T-cell (primary cell): Measurements from ENCODE around the gene XPO5. TPM values are rescaled to one million over a fixed set of nuclear protein-coding genes. Genes with fewer than 3 reads are reported as not detected.
A peak's percentile ranks its signal among the peaks of the same experiment; 100 is the strongest.
"Not testable (repeated sequence)": the region's sequence is repeated elsewhere in the genome, so short reads cannot be mapped to it uniquely, and the experiment has no call there.

Experiments used
- ATAC-seq, 4 experiments: fragments of 200-7000 bp in 3 of 4; fragments of 150-1000 bp in 1 of 4; cut with Tn5 transposase; replicated peaks in 1 of 4; 1 replicate in 3 of 4; 2 replicates in 1 of 4; pipeline ENCODE4 v1.10.0; 2021; ENCODE audit warnings: moderate library complexity in 3 of 4, mild to moderate bottlenecking in 2 of 4, moderate number of reproducible peaks in 1 of 4
- CTCF ChIA-PET, 2 donors: fragments of 300-600 bp; sonication (Branson Sonifier 250); formaldehyde crosslinking; loops; one replicate each; lab custom pipeline; 2022; ENCODE audit warnings: antibody characterized with exemption in 2 of 2; lab: Charles Lee
- POLR2A ChIA-PET, 2 donors: fragments of 300-600 bp; sonication (Branson Sonifier 250); formaldehyde crosslinking; loops; one replicate each; lab custom pipeline; 2022; ENCODE audit warnings: antibody characterized with exemption in 2 of 2; lab: Charles Lee
- DNase-seq, 35 experiments: peaks; one replicate each; pipeline versions ENCODE4 v3.0.0 to v3.0.0-alpha.2; 2013 to 2023
- H3K27ac ChIP-seq: one replicate; pipeline ENCODE4 v1.5.1; 2013; ENCODE audit warnings: low read length
- H3K27me3 ChIP-seq, 2 experiments: replicated peaks in 1 of 2; 1 replicate in 1 of 2; 2 replicates in 1 of 2; pipeline versions ENCODE4 v1.6.1 to v1.7.0; 2013; ENCODE audit warnings: low read length in 1 of 2, mixed read lengths in 1 of 2; ENCODE audit not compliant: control insufficient read depth in 2 of 2, insufficient read depth in 2 of 2; ENCODE audit errors: extremely low read depth in 1 of 2
- H3K36me3 ChIP-seq, 2 donors: 1 replicate in 1 of 2; 2 replicates in 1 of 2; pipeline versions ENCODE4 v1.6.1 to v1.7.0; 2013; ENCODE audit warnings: low read length in 1 of 2; ENCODE audit not compliant: control insufficient read depth in 2 of 2, insufficient read depth in 1 of 2; ENCODE audit errors: extremely low read depth in 1 of 2
- H3K4me1 ChIP-seq, 2 experiments: 1 replicate in 1 of 2; 2 replicates in 1 of 2; pipeline versions ENCODE4 v1.6.1 to v1.7.0; 2013; ENCODE audit warnings: low read length in 2 of 2, mixed read lengths in 1 of 2; ENCODE audit not compliant: insufficient read depth in 2 of 2, control insufficient read depth in 1 of 2; ENCODE audit errors: extremely low read depth in 1 of 2
- H3K4me3 ChIP-seq, 2 donors: 1 replicate in 1 of 2; 2 replicates in 1 of 2; pipeline versions ENCODE4 v1.5.1 to v1.7.0; 2013; ENCODE audit warnings: mild to moderate bottlenecking in 2 of 2, low read length in 1 of 2, moderate library complexity in 1 of 2; ENCODE audit not compliant: control insufficient read depth in 1 of 2; ENCODE audit errors: extremely low read depth in 1 of 2
- H3K9me3 ChIP-seq: 2 replicates; pipeline ENCODE4 v1.7.0; 2013
- H3K27ac Mint-ChIP-seq, 2 donors: one replicate each; pipeline ENCODE4 v1.8.0; 2020 to 2021; ENCODE audit warnings: mild to moderate bottlenecking in 2 of 2, mixed read lengths in 2 of 2
- H3K27me3 Mint-ChIP-seq, 2 donors: one replicate each; pipeline ENCODE4 v1.8.0; 2021 to 2022; ENCODE audit warnings: mixed read lengths in 2 of 2
- H3K36me3 Mint-ChIP-seq: one replicate; pipeline ENCODE4 v1.8.0; 2021; ENCODE audit warnings: mixed read lengths
- H3K4me1 Mint-ChIP-seq, 3 donors: one replicate each; pipeline ENCODE4 v1.8.0; 2020 to 2022; ENCODE audit warnings: mixed read lengths in 3 of 3, mild to moderate bottlenecking in 1 of 3
- H3K4me3 Mint-ChIP-seq, 3 donors: one replicate each; pipeline ENCODE4 v1.8.0; 2020 to 2022; ENCODE audit warnings: mild to moderate bottlenecking in 3 of 3, mixed read lengths in 3 of 3, moderate library complexity in 3 of 3
- H3K9me3 Mint-ChIP-seq, 3 donors: one replicate each; pipeline ENCODE4 v1.8.0; 2020 to 2022; ENCODE audit warnings: mixed read lengths in 3 of 3
- WGBS: methylation state at CpG from one replicate; pipeline ENCODE4 v1.1.5; 2013; ENCODE audit warnings: missing lambda C conversion rate; ENCODE audit not compliant: insufficient coverage; 5-methylcytosine and 5-hydroxymethylcytosine counted together
- total RNA-seq, 35 experiments: library from RNA in 6 of 35; stranded (reverse) in 6 of 35; fragments of 120-200 nt in 1 of 35; gene quantifications; one replicate each; pipeline versions ENCODE4 v1.2.1 to v1.2.4 and lab custom pipeline; 2013 to 2026

Gene XPO5
- total RNA-seq, 5 donors from 2014 or later (not counting 1 experiment from before 2014, with no cell fraction given): 48.2 to 51.4 (median 50.3) TPM

- no peaks in the 10 kb centered on the region for H3K27me3 ChIP-seq
- Mint-ChIP-seq H3K27ac (peak overlapping the region in 1 of 2 donors; percentile 25), H3K4me1 (peaks cover 38 to 49% (median 43%) of the 10 kb centered on the region in 3 donors), H3K36me3 (peaks cover 20% of the 10 kb centered on the region), H3K27me3 (no peaks in the 10 kb centered on the region), H3K4me3 (peak overlapping the region in 1 of 3 donors; percentile 14), H3K9me3 (no peaks in the 10 kb centered on the region)
- no peak overlapping the region for H3K27ac ChIP-seq
- ATAC-seq: no peak
- no peak for DNase-seq
- POLR2A ChIA-PET: no interaction called here
- H3K4me3 ChIP-seq: no peak overlapping the region
- H3K4me1 ChIP-seq: peaks cover 9 to 23% of the 10 kb centered on the region in 2 experiments
- no peaks in the 10 kb centered on the region for H3K9me3 ChIP-seq
- CTCF ChIA-PET: no interaction called here
- peaks cover 0 to 17% of the 10 kb centered on the region in 2 donors for H3K36me3 ChIP-seq
- no CpG with 5 or more reads among the region's 3 CpGs for WGBS
Measured at GRCh38 chr6:43578748-43579147, 2.9 kb upstream of the XPO5 start.

GRCh38 chr6:43575105-43575771 is 600 bp downstream of the XPO5 start:
- Mint-ChIP-seq H3K27me3 (no peaks in the 10 kb centered on the region), H3K4me1 (peaks cover 36 to 47% (median 39%) of the 10 kb centered on the region in 3 donors), H3K4me3 (peak overlapping the region; percentile 93 to 95 (median 94)), H3K27ac (peak overlapping the region; percentile 63 to 69), H3K36me3 (peaks cover 20% of the 10 kb centered on the region), H3K9me3 (no peaks in the 10 kb centered on the region)
- ATAC-seq: no peak
- peaks cover 0 to 23% of the 10 kb centered on the region in 2 donors for H3K36me3 ChIP-seq
- peaks cover 9 to 22% of the 10 kb centered on the region in 2 experiments for H3K4me1 ChIP-seq
- DNase-seq: peak in 3 of 35 experiments; percentile 1 to 18 (median 3)
- POLR2A ChIA-PET: interaction anchor here (0.6 kb wide), 2 partner anchors 71 to 145 kb away, joined by 3 to 4 read pairs; no protein-coding TSS in a partner anchor
- H3K9me3 ChIP-seq: no peaks in the 10 kb centered on the region
- under 1% methylated on average over 36 of the region's 38 CpGs for WGBS
- CTCF ChIA-PET: no interaction called here
- no peaks in the 10 kb centered on the region for H3K27me3 ChIP-seq
- peak overlapping the region; percentile 73 to 86 for H3K4me3 ChIP-seq
- H3K27ac ChIP-seq: peak overlapping the region; percentile 8

GRCh38 chr6:43572015-43572414 is 3.8 kb downstream of the XPO5 start:
- no peaks in the 10 kb centered on the region for H3K27me3 ChIP-seq
- peaks cover 17 to 47% of the 10 kb centered on the region in 2 donors for H3K36me3 ChIP-seq
- no peaks in the 10 kb centered on the region for H3K9me3 Mint-ChIP-seq
- ChIA-PET POLR2A (no interaction called here), CTCF (no interaction called here)
- no peaks in the 10 kb centered on the region for H3K9me3 ChIP-seq
- H3K4me3 Mint-ChIP-seq: no peak overlapping the region
- no peak overlapping the region for H3K4me3 ChIP-seq
- no peak overlapping the region for H3K27ac ChIP-seq
- peaks cover 3 to 11% of the 10 kb centered on the region in 2 experiments for H3K4me1 ChIP-seq
- ATAC-seq (no peak), DNase-seq (no peak)
- peaks cover 17 to 23% (median 17%) of the 10 kb centered on the region in 3 donors for H3K4me1 Mint-ChIP-seq
- WGBS: 83% methylated on average over 1 of the region's 4 CpGs
- H3K27me3 Mint-ChIP-seq: no peaks in the 10 kb centered on the region
- peaks cover 23% of the 10 kb centered on the region for H3K36me3 Mint-ChIP-seq
- no peak overlapping the region for H3K27ac Mint-ChIP-seq

DNA sequence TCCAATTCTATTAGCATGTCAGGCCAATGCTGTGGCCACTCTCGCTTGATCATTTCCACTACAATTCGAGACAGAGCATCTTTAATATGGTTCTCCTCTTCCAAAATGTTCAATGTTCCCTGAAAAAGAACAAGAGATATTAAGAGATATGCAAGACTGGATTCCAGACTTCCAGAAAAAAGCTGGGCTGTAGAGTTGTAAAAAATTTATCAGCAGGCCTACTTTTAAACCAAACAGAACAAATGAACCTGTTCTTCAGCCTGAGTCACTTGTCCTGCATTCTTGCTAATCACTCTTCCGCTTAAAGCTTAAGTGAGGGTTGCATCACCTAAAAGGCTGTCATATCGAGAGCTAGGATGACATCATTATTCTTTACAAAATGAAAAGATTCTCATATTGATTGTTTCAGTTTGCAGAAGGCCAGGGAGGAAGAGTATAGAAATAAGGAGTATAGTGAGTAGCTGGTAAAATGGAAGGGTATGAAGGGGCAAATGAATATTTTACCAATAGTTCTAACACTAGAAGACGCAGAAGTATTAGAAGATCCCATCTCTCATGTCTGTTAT is 4.9 kb downstream of the XPO5 start:
- peaks cover 3 to 6% of the 10 kb centered on the region in 2 experiments for H3K4me1 ChIP-seq
- Mint-ChIP-seq H3K36me3 (peaks cover 26% of the 10 kb centered on the region), H3K4me3 (no peak overlapping the region), H3K27ac (peak overlapping the region; percentile 7 to 17), H3K27me3 (no peaks in the 10 kb centered on the region), H3K4me1 (peaks cover 12 to 17% (median 13%) of the 10 kb centered on the region in 3 donors), H3K9me3 (no peaks in the 10 kb centered on the region)
- H3K9me3 ChIP-seq: no peaks in the 10 kb centered on the region
- H3K36me3 ChIP-seq: peaks cover 22 to 55% of the 10 kb centered on the region in 2 donors
- ChIA-PET CTCF (no interaction called here), POLR2A (interaction anchor here (0.7 to 0.8 kb wide), 2 partner anchors 18 to 689 kb away, joined by 3 to 6 read pairs; no protein-coding TSS in a partner anchor)
- H3K4me3 ChIP-seq: no peak overlapping the region
- DNase-seq: no peak
- no peak overlapping the region for H3K27ac ChIP-seq
- no peaks in the 10 kb centered on the region for H3K27me3 ChIP-seq
- no CpG with 5 or more reads among the region's 5 CpGs for WGBS
- no peak for ATAC-seq

- H3K27me3 ChIP-seq: no peaks in the 10 kb centered on the region
- H3K36me3 Mint-ChIP-seq: peaks cover 57% of the 10 kb centered on the region
- H3K36me3 ChIP-seq: peaks cover 21 to 85% of the 10 kb centered on the region in 2 donors
- ATAC-seq (no peak), DNase-seq (no peak)
- H3K4me3 ChIP-seq: no peak overlapping the region
- H3K27ac ChIP-seq: no peak overlapping the region
- H3K9me3 ChIP-seq: no peaks in the 10 kb centered on the region
- no peaks in the 10 kb centered on the region for H3K9me3 Mint-ChIP-seq
- CTCF ChIA-PET: no interaction called here
- H3K27ac Mint-ChIP-seq: no peak overlapping the region
- H3K4me1 Mint-ChIP-seq: no peaks in the 10 kb centered on the region
- no peaks in the 10 kb centered on the region for H3K4me1 ChIP-seq
- POLR2A ChIA-PET: interaction anchor here in 1 of 2 donors (0.6 kb wide), 1 partner anchor 307 kb away, joined by 3 read pairs; no protein-coding TSS in a partner anchor
- no peaks in the 10 kb centered on the region for H3K27me3 Mint-ChIP-seq
- no peak overlapping the region for H3K4me3 Mint-ChIP-seq
Measured at GRCh38 chr6:43559328-43559727, 16.5 kb downstream of the XPO5 start.

GRCh38 chr6:43557620-43558019 is 18.2 kb downstream of the XPO5 start:
- H3K27ac Mint-ChIP-seq, ATAC-seq, H3K4me1 ChIP-seq, H3K4me3 Mint-ChIP-seq, H3K9me3 ChIP-seq, H3K4me1 Mint-ChIP-seq, H3K9me3 Mint-ChIP-seq, H3K4me3 ChIP-seq, H3K27me3 Mint-ChIP-seq, H3K27me3 ChIP-seq, H3K27ac ChIP-seq, POLR2A ChIA-PET, DNase-seq: not testable (repeated sequence)
- no CpG with 5 or more reads among the region's 7 CpGs for WGBS
- CTCF ChIA-PET: interaction anchor here in 1 of 2 donors (0.6 kb wide), 1 partner anchor 65 kb away, joined by 3 read pairs; no protein-coding TSS in a partner anchor
- H3K36me3 ChIP-seq: peaks cover 20 to 84% of the 10 kb centered on the region in 2 donors
- peaks cover 63% of the 10 kb centered on the region for H3K36me3 Mint-ChIP-seq
